Measurements from ENCODE around the gene RTP5.
"Not testable (repeated sequence)": the region's sequence is repeated elsewhere in the genome, so short reads cannot be mapped to it uniquely, and the experiment has no call there.

The RTP5 gene

GRCh38 chr2:241904011-241904718 lies 34.6 kb downstream of the RTP5 start:
- peak; percentile 43 for DNase-seq

DNA sequence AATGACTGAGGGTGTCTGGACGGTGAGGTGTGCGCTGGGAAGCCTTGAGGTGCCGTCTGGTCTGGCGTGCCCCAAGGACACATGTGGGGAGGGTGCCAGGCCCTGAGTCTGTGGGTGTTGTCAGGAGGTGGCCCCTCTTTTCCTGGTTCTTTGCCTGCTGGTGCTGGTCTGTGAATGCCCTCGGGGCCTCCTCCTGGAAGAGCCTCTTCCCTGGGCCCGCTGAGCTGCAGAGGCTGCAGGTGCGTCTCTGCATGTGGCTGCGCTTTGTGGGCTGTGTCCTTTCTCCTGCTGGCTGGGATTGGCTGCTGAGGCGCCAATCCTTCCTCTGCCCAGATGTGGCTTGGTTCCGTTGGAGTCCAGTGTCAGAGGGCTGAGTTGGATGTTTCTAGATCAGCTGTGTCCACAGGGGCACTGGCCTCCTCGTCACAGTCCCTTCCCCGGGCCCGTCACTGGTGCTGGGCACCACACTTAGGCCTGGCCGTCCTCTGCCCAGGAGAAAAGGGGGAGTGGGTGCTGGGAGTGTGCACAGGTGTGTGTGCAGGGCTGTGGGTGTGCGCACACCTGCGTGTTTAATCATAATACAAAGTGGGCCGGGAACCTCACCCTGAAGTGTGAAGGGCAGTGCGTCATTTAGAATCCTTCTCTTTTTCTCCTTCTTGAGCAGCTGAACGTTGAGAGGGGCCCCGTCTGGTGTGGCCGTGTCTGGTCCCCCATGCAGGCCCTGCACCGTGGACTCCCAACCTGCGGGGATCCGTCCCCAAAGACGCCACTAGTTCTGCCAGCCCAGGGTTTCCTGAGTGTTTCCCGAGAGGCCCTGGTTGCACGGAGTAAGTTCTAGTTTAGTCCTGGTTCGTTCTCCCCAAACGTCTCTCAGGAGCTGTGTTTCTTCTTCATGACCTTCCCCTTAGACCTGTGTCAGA lies 35.5 kb downstream of the RTP5 start:
- peak; percentile 42 for DNase-seq

- peak; percentile 39 for DNase-seq
Measured at GRCh38 chr2:241905716-241906377, 36.3 kb downstream of the RTP5 start.

DNA sequence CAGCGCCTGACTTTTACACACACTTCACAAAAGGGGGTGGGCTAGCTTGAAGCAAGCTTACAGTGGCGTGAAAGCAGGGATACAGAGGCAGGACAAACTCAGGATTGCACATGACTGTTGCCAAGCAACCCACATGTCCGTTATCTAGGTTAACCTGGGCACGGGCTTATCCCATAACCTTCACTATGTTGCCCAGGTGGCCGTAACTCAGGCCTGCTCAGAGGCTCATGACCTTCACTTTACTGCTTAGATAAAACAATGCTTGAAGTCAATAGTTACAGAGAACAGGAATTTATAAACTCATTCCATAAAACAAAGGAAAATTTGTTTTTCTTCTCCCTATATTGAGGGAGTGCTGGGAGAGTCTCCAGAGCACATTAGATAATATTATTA lies 36.8 kb downstream of the RTP5 start:
- not testable (repeated sequence) for DNase-seq

DNA sequence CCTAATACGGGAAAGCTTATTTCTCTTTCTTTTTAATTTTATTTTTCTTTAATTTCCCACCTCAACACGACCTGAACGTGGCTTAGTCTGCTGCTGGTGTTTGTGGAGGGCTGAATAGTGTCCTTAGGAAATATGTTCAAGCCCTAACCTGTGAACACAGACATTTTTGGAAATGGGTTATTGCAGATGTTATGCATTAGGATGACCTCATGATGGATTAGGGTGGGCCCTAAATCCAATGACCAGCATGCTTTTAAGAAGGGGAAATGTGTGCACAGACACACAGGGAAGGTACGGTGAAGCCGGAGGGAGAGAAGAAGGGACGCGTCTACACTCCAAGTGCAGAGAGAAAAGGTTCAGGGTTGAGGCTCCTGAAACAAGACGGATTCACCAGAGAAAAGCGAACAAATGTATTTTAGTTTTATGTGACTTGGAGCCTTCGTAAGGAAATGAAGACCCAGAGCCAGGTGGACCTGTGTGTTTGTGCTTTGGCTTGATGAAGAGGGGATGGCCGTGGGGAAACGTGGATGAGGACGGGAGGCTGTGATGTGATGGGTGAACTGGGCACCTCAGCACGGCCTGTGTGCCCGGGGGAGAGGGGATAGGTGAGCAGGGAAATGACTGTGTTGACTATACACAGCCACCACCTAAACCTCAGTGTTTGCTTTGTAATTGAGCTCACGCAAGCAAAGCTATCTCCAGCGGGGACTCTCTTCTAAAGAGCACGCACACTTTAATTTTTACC lies 37.5 kb downstream of the RTP5 start:
- DNase-seq: no peak

- DNase-seq: not testable (repeated sequence)
Measured at GRCh38 chr2:241907831-241908230, 38.3 kb downstream of the RTP5 start.

DNA sequence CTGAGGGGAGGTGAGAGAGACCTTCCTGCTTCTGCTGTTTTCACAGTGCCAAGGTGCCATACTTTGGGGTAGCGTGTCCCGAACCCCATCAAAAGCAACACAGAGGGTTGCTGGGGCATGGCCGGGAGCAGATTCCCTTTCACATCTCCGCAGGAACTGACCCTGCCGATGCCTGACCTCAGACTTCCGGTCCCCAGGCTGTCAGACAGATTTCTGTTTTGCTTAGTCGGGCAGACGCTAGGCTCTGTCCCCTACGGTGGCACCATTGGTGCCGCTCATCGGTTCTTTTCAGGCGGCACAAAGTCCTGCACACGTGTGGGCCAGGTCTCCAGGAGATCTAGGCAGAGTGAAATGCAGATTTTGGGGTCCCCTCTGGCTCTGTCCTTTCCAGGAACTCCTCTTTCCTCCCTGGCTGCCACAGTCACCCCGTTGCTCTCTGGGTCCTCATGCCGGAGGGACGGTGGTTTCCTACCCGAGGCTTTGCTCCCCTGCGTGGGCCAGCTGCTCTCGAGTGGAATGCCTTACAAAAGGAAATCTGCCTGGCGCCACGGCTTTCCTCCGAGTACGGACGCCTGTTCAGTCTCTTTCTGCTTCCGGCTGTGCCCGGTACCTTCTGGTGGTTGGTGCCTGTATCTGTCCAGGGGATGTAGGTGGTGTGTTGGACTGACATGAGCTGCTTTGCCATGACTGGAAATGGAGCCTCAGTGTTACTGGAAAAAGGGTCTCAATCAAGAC lies 39.3 kb downstream of the RTP5 start:
- no peak for DNase-seq

GRCh38 chr2:241909769-241910168 lies 40.2 kb downstream of the RTP5 start:
- DNase-seq: no peak

DNA sequence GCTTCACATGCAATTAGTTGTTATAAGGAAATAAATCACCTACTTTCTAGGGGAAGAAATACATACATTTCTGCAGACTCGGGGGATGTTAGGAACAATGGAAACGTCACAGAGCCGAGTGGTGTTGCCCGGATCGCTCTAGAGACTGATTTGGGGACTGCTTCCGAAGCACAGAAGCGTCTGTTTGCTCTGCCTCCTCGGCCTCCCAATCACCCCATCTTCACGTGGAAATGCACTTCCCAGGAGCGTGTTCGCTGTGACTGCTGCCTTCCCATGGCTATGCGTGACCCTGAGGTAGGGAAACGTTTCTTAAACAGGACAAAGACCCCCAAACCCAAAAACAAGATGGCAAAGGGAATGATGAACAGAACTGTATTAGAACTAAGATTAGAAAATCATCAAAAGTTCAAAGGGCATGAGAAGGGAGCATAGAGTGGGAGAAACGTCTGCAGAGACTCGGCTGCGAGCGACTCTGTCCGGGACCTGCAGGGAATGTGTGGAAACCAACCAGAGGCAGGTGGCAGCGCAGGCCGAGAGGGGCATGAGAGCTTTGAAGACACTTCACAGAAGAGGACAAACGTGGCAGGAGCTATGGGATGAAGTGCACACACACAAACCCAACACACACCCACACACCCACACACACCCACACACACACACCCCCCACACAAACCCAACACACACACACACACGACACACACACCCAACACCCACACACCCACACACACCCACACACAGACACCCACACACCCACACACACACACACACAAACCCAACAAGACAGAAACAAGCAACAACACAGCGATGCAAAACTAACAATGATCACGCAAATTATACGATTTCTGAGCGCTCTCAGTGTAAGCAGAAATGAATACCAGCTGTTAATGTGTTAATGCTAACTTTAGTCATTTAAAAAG lies 41.3 kb downstream of the RTP5 start:
- DNase-seq: no peak

- DNase-seq: no peak
Measured at GRCh38 chr2:241911551-241911950, 42.0 kb downstream of the RTP5 start.

DNA sequence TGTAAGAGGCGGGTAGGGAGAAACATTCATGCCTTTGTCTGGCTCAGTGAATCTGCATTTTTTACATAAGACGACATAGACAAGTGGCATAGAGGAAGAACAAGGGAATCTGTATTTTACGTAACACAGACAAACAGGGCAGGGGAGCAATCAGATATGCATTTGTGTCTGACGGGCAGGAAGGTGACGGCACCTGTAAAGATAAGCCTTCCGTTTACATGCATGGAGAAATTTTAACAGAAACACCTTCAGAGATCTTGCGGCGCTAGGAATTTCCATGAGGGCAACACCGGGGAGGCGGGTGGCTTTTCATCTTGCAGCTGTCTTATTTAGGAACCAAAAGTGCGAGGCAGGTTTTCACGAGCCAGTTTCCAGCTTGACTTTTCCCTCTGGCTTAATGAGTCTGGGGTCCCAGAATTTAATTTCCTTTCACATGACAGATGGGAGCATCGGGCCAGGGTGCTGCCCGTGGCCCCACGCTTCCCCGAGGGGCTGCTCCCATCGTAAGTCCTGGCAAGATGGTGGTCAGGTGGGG lies 42.6 kb downstream of the RTP5 start:
- DNase-seq: no peak

- no peak for DNase-seq
Measured at GRCh38 chr2:241913703-241914102, 44.2 kb downstream of the RTP5 start.

GRCh38 chr2:241914542-241914941 lies 45.0 kb downstream of the RTP5 start:
- no peak for DNase-seq

DNA sequence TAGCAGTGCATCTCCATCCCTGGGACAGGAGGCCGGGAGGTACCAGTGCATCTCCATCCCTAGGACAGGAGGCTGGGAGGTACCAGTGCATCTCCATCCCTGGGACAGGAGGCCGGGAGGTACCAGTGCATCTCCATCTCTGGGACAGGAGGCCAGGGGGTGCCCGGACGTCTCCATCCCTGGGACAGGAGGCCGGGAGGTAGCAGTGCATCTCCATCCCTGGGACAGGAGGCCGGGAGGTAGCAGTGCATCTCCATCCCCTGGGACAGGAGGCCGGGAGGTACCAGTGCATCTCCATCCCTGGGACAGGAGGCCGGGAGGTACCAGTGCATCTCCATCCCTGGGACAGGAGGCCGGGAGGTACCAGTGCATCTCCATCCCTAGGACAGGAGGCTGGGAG lies 52.1 kb downstream of the RTP5 start:
- not testable (repeated sequence) for DNase-seq

- no peak for DNase-seq
Measured at GRCh38 chr2:241922411-241922810, 52.9 kb downstream of the RTP5 start.

DNA sequence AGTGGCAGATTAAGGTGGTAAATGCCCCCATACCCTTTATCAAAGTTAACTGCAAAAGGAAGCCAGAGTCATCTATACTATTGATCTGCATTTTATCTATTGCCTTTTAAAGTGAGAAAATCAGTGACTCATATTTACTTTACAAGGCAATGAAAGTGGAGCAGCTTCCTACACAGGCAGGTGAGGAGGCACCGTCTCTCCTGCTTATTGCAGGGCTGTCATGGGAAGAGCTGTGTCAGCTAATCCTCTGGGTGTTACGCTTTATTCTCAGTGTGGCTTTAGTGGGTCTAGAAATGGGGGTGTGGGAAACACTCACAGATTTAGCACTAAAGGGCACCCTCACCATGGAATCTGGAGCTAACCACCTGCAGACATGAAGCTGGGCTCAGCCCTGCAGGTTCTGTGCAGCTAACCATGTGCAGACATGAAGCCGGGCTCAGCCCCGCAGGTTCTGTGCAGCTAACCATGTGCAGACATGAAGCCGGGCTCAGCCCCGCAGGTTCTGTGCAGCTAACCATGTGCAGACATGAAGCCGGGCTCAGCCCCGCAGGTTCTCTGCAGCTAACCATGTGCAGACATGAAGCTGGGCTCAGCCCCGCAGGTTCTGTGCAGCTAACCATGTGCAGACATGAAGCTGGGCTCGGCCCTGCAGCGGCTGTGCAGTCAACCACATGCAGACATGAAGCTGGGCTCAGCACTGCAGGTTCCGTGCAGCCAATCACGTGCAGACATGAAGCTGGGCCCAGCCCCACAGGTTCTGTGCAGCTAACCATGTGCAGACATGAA lies 53.5 kb downstream of the RTP5 start:
- not testable (repeated sequence) for DNase-seq
